GM12874 (cell line): ENCODE data around the gene KRTAP20-1.

Experiments
- CTCF ChIP-seq: IDR thresholded peaks from 2 replicates; pipeline ENCODE4 v1.5.1; 2011; ENCODE audit warnings: low read depth, mild to moderate bottlenecking, control low read depth, low read length, moderate library complexity; ENCODE audit not compliant: insufficient read depth

KRTAP20-1 gene

GRCh38 chr21:30620080-30620479 lies 3.9 kb downstream of the KRTAP20-1 start:
- no peak for TF ChIP-seq CTCF

- no peak for TF ChIP-seq CTCF
These were observed 4.3 kb downstream of the KRTAP20-1 start, which contains the start of gene KRTAP20-4 for GRCh38 chr21:30620522-30620921. KRTAP20-4 (plus strand) TSS chr21:30620627.

- no peak for TF ChIP-seq CTCF
These were observed 7.1 kb downstream of the KRTAP20-1 start for GRCh38 chr21:30623362-30623761.

GRCh38 chr21:30625449-30626165 lies 9.4 kb downstream of the KRTAP20-1 start:
- TF ChIP-seq CTCF = no peak

GRCh38 chr21:30628109-30628508 lies 11.9 kb downstream of the KRTAP20-1 start:
- no peak for TF ChIP-seq CTCF

- no peak for TF ChIP-seq CTCF
These were observed 13.0 kb downstream of the KRTAP20-1 start for GRCh38 chr21:30629200-30629599.

GRCh38 chr21:30634906-30635305 lies 18.7 kb downstream of the KRTAP20-1 start, which contains the start of gene KRTAP20-2:
KRTAP20-2 (plus strand) TSS chr21:30635206; CDS start chr21:30635264, 58 bp downstream.
- TF ChIP-seq CTCF = no peak
